Urinary bladder (tissue), 4 donors: ENCODE measurements around the gene IL34. TPM values are rescaled to one million over a fixed set of nuclear protein-coding genes. Genes with fewer than 3 reads are reported as not detected.

ENCODE experiments used
- DNase-seq: peaks from one replicate; pipeline ENCODE4 v3.0.0-alpha.2; 2015; ENCODE audit errors: extremely low spot score
- H3K27ac ChIP-seq: one replicate; pipeline ENCODE4 v1.5.1; 2013; ENCODE audit warnings: low read depth, mild to moderate bottlenecking, moderate library complexity
- H3K36me3 ChIP-seq: one replicate; pipeline ENCODE4 v1.6.1; 2013; ENCODE audit warnings: mild to moderate bottlenecking, moderate library complexity; ENCODE audit not compliant: insufficient read depth
- H3K4me1 ChIP-seq: one replicate; pipeline ENCODE4 v1.6.1; 2013; ENCODE audit warnings: mild to moderate bottlenecking, moderate library complexity; ENCODE audit not compliant: insufficient read depth
- H3K4me3 ChIP-seq: one replicate; pipeline ENCODE4 v1.5.1; 2013; ENCODE audit warnings: low read depth, low read length
- WGBS: extraction: QIAGEN DNeasy Blood & Tissue Kit; methylation state at CpG from one replicate; pipeline ENCODE4 v1.1.7; 2013; 5-methylcytosine and 5-hydroxymethylcytosine counted together
- polyA plus RNA-seq: library from polyadenylated mRNA; stranded (reverse); fragments of 200-250 nt; gene quantifications from one replicate; pipeline ENCODE4 v1.2.3, GENCODE V29; 2013
- total RNA-seq: library from RNA; depleted of rRNA; stranded (reverse); fragments of >200 nt; gene quantifications from one replicate; pipeline ENCODE4 v1.2.3, GENCODE V29; 2014
- donor health status: healthy with polysubstance abuse.
- donor health status: healthy.

IL34 gene
- total and polyA plus RNA-seq, 2 donors = 2.8 to 10.6 TPM

DNA sequence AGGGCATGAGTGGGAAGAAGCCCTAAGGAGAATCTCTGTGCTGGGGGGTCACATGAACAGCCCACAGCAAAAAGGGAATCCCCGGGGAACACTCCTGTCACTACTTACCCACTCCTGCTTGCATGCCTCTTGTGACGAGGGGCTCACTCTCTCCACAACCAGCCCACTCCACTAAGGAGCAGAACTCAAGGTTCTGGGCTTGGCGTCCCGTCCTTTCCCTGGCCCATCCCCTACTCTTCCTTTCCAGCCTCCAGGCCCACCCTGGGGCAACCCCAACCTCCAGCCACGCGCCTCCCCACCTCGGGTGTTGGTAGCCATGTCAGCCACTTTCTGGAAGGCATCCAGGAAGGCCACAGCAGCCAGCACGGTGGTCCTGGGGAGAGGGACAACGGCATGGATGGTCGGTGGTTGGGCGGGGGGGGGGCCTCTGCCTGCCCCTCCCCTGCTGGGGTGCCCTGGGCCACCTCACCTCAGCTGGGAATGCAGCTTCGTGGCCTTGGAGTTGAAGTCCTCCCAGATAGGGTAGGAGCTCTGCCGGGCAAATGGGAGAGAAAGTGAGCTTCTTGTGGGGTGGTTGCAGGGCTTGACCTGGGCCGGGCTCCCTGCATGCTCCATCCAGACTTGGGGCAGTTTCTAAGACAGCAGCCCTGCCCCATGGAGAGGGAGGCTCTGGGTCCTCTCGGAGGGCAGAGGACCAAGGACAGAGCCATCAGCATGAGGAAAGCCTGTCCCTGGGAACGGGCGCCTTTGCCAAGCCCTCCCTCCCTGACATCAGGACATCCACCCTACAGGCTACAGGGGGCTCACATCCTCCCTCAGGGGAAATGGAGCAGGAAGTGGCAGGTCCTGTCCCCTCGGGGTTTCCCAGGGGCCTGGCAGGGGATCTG is 34.4 kb downstream of the IL34 start:
- 65% methylated on average over 18 of the region's 18 CpGs for WGBS
- H3K4me1 ChIP-seq = no peaks in the 10 kb centered on the region
- no peak overlapping the region for H3K4me3 ChIP-seq
- no peaks in the 10 kb centered on the region for H3K36me3 ChIP-seq
- H3K27ac ChIP-seq = peak overlapping the region; percentile 13
- DNase-seq = no peak

DNA sequence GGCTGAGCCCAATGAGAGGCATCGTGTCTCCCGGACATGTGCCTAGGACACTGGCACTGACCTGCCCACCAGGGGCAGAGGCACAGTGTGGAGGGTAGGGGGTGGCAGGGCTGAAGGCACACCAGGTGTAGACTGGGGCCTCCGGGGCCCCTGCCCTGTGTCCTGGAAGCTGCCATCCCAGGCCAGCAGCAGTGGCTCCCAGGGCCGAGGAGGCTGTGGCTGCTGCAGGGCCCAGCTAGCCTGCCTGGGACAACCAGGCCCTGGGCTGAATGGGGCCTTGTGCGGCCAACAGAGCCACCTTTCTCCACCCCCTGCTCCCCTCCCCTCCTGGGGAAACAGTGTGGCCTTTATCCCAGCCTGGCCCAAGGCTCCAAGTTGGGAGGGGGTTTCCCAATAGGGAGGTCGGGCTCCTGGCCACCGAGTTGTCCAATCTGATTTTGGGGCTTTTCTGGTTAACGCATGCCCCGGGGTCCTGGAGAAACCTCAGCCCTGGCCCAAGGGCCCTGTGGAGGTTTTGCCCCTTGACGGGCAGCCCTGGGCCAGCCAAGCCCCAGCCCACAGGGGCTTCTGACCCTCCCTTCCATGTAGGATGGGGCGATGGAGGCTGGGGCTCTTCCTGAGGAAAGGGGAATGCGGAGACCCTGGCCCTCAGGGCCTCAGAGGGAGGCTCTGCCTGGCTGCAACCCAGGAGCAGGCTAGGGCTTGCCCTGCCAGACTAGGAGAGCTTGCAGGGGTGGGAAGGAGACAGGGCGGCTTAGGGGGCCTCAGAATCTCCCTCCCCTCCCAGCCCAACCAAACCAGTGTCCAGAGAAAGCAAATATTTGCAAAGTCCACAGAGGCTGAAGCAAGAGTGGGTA is 35.3 kb downstream of the IL34 start:
- Histone ChIP-seq H3K4me3 (no peak overlapping the region), H3K36me3 (no peaks in the 10 kb centered on the region)
- WGBS = 57% methylated on average over 13 of the region's 13 CpGs

DNA sequence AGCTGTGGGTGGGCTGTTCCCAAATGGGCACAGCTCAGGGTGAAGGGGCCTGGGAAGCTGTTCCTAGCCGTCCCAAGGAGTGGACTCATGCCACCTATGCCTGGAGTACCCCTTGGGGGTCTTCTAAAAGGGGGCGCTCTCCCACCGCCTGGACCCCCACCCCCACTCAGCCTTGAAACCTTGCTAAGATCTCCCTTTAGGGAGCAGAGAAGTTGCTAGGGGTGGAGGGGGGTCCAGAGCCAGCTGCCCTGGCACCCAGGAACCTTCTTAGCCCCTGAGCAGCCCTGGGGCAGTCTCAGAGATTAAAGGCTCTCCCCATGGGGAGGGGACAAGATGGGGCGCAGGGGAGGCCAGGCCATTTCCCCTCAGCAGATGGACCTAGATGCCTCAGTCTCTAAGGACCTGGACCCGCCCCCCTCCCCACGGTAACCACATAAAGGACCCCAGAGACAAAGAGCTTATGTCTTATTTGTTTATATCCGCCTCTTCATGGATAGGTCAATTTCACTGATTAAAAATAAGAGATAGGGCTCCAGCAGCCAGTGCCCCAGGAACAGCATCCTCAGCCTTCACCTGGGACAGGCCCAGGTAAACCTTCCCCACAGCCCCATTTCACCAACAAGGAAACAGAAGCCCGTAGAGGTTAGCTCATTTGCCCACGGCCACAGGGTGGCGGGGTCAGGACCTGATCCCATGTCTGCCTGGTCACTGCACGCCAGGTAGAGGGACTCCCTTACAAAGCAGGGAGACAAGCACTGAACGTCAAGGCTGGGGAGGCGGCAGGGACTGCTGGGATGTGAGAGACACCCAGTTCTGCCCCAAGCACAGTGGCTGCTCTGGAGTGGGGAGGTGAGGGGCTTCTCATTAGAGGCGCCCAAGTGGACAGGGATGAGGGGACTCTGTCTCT is 36.1 kb downstream of the IL34 start:
- 67% methylated on average over 14 of the region's 14 CpGs for WGBS
- DNase-seq = no peak
- Histone ChIP-seq H3K4me3 (no peak overlapping the region), H3K4me1 (no peaks in the 10 kb centered on the region), H3K36me3 (no peaks in the 10 kb centered on the region), H3K27ac (no peak overlapping the region)

More for the DNA sequence above, 35.3 kb downstream of the IL34 start:
- no peaks in the 10 kb centered on the region for H3K4me1 ChIP-seq
- H3K27ac ChIP-seq = peak overlapping the region; percentile 13
- no peak for DNase-seq

DNA sequence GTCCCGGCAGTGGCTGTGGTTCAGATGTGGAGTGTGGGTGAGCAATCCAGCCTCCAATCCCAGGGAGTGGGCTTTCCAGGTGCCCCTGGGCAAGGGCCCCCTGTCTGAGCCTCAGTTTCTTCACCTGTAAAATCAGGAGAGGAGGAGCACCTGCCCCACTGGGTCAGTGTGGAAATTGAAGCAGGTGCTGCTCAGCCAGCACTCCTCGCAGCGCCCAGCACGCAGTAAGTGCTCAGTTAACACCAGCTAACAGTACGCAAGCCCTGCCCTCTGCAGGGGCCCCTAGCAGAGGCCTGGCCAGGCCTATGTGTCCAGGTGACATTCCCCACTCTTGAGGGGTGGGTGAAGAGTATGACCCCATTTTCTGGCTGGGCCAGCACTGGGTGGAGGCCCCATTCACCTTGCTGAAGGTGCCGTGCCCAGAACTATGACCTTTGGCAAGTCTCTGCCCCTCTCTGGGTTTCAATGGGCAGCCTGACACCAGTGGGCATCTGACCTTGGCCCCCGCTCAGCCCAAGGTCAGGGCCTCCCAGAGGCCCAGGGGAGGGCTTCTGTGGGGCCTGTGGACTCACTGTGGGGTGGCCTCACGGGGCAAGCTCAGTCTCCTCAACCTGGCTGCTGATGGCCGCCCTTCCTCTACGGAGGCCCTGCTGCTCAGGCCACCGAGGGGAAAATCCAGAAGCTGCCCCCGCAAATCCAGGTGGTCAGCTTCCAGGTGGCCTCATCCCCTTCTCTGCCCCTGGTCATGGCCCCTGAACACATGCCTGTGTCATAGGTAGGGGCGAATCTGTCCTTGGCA is 37.0 kb downstream of the IL34 start:
- 80% methylated on average over 13 of the region's 13 CpGs for WGBS
- H3K4me1 ChIP-seq = no peaks in the 10 kb centered on the region
- H3K4me3 ChIP-seq = no peak overlapping the region
- no peak overlapping the region for H3K27ac ChIP-seq
- no peaks in the 10 kb centered on the region for H3K36me3 ChIP-seq
- no peak for DNase-seq

DNA sequence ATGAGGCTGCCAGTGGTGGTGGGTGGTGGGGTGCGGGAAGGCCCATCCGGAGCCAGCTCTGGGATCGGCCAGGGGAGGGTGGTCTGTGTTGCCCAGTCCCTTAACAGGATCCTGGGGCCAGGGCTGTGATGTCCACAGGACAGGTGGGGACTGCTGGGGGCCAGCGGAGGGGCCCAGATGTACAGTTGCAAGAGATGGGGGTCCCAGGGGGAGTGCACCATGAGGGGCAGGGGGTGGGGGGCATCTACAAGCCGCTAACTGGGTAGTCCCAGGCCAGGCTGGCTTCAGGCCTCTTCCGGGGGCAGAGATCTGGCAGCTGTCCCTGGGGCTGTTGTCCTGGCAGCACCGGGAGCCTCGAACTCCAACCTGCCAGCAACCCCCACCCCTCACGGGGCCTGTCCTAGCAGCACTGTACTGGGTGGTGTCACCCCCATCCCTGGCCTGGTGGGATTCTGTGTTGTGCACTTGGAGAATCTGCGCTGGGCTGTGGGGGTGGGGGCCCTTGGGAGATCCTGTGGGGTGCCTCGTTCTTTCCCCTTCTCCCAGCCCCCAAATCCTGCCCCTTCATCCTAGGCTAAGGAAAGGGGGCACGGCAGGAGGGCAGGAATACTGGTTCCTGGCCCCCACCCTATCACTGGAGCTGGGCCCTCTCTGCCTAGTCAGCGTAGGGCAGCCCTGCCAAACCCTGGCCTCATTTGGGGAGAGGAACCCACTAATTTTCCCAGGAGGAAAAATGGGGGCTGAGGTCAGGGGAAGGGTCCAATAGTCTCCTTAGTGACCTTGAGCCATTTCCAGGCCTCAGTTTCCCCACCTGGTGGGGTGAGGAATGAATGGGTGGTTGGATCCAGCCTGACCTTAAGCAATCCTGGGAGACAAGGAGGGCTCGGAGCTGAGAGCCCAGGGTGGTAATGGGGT is 38.0 kb downstream of the IL34 start:
- H3K36me3 ChIP-seq = no peaks in the 10 kb centered on the region
- DNase-seq = no peak
- 30% methylated on average over 14 of the region's 14 CpGs for WGBS
- no peak overlapping the region for H3K27ac ChIP-seq
- H3K4me1 ChIP-seq = no peaks in the 10 kb centered on the region
- peak overlapping the region; percentile 78 for H3K4me3 ChIP-seq

DNA sequence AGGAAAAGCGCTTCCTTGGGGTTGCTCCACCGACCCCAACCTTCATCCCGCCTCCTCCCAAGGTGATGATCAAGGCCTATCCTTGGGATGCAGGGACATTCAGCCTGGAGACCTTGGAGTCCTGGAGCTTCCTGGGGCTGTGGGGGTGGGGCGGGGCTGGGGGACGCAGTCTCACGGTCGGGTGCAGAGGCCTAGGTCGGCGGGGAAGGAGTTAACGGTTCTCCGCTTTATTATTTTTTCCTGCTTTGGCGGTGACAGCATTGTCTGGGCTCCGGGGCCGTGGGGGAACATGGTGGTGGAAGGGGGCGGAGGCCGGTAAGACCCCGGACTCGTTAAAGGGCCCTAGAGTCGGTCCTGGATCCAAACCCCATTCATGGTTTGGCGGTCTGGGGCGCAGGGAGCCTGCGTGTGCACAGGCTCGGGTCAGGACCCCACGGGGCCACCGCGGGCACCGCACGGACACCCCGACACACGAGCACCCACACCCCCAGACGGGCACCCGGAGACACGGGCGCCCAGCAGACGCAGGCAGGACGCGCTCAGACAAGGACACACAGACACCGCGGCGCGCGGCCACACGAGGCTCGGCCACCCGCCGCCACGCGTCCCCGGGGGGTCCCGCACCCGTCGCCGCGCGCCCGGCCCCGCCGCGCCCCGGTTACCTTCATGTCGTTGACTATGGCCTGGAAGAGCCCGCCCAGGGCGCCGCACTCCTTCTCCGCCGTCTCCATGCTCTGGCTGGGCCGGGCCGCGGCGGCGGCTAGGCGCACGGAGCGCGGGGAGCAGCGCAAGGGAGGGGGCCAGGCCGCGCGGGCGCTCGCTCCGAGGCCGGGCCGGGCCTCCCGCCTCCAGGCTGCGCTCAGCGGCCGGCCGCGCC is 38.9 kb downstream of the IL34 start:
- WGBS = 1% methylated on average over 90 of the region's 90 CpGs
- peak overlapping the region; percentile 51 for H3K27ac ChIP-seq
- peak overlapping the region; percentile 78 for H3K4me3 ChIP-seq
- no peaks in the 10 kb centered on the region for H3K36me3 ChIP-seq
- no peak for DNase-seq
- H3K4me1 ChIP-seq = no peaks in the 10 kb centered on the region

DNA sequence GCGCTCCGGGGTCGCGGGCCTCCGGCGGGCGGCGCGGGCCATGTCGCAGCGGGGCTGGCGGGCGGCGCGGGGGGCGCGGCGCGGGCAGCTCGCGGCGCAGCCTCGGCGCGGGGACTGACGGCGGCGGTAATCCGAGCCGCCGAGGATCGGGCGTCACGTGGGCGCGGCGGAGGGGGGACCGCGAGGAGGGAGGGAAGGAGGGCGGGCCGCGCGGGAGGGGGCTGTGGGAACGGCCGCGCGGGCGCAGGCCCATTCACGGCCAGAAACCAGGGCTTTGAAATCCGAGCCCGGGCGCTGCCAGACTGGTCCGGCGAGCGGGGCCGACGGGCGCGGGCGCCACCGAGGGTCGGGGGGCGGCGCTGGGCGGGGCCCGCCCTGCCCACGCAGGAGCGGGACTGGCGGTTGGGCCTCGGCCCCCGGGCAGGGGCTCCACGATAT is 39.6 kb downstream of the IL34 start, which contains the start of gene MTSS2:
Gene MTSS2 (minus strand): TSS at position 116 of the 438 bp plus-strand sequence. CDS start 262 bp downstream, outside the sequence.
- Histone ChIP-seq H3K4me1 (no peaks in the 10 kb centered on the region), H3K4me3 (peak within 1 kb of the TSS; percentile 78), H3K36me3 (no peaks in the 10 kb centered on the region), H3K27ac (peak within 1 kb of the TSS; percentile 81)
- no peak for DNase-seq
- WGBS = under 1% methylated on average over 72 of the region's 72 CpGs

DNA sequence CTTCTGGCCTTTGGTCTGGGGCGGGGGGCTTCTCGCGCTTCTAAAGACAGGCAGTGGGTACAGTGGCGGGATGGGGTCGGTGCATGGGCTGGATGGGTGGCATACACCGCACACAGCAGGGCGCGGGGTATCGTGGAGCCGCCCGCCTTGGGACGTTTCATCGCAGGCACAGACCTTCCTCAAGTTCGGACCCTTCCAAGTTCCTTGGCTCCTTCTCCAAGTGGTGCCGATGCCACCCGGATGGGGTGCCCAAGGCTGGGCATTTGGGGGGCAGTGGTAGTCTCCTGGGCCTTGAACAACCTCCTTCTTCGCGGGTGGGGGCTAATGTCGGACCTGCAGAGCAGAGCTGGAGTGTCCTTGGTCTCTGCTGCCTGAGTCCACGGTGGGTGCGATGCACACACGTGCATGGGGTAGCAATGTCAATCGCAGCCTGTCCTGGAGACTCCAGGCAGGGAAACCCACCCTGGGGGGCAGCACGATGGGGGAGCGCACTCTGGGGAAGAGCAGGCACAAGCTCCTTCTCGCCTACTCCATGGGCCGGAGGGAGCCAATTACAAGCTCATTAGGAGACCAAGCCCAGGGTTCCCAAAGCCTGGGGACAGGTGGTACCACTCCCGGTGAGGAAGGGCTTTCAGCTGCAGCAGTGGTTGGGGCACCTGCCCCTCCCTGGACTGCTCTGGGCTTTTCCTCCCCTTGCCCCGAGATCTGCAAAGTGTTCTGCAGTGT is 40.2 kb downstream of the IL34 start:
- 42% methylated on average over 29 of the region's 29 CpGs for WGBS
- no peaks in the 10 kb centered on the region for H3K4me1 ChIP-seq
- H3K4me3 ChIP-seq = peak overlapping the region; percentile 78
- H3K36me3 ChIP-seq = no peaks in the 10 kb centered on the region
- no peak for DNase-seq
- peak overlapping the region; percentile 81 for H3K27ac ChIP-seq

DNA sequence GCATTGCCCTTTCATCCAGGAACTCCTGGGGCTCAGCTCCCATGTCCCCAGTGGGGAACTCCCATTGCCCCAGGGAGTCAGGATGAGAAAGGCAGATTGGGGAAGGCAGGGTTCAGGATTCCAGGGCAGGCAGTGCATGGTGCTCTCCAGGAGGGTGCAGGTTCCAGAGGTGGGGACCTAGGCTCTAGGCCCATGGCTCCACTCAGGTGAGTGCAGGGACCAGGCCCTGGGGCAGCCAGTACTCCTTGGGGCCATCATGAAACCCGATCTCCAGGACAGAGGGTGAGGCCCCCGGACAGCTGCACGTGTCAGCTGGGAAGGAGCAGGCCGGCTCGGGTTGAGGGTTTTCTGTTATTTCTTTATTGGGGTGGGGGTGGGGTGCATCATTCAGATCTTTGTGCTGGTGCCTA is 40.7 kb downstream of the IL34 start:
- DNase-seq = no peak
- Histone ChIP-seq H3K4me1 (no peaks in the 10 kb centered on the region), H3K36me3 (no peaks in the 10 kb centered on the region), H3K27ac (no peak overlapping the region), H3K4me3 (no peak overlapping the region)
- 36% methylated on average over 5 of the region's 5 CpGs for WGBS

DNA sequence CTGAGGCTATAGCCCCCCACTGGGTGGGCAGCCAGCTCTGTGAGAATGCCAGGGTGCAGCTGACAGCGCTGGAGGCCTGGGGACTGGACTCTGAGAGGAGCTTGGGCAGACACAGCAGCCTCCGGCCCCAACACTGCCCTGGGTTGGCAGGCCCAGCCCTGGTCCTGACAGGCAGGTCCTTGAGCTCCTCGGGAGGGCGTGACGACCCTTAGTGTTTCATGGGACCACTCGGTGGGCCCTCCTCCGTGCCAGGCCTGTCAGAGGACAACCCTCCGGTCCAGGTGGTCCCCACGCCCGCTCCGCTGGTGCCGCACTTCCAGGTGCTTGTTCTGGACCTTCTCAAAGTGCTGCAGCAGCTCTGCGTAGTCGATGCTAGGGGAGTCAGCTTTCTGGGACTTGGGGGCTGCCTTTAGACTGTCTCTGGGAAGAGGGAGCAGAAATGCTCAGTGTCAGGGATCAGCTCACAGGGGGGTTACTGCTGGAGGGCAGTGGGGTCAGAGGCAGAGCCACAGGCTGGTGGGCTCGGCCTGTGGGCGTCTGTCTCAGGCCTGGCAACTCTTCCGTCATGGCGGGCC is 41.4 kb downstream of the IL34 start:
- Histone ChIP-seq H3K4me3 (no peak overlapping the region), H3K27ac (peak overlapping the region; percentile 57), H3K36me3 (no peaks in the 10 kb centered on the region), H3K4me1 (no peaks in the 10 kb centered on the region)
- WGBS = 74% methylated on average over 18 of the region's 18 CpGs
- DNase-seq = no peak
